D721Med (cell line): ENCODE data around the gene TMEM255B.

ENCODE experiments used
- DNase-seq: peaks from one replicate; pipeline ENCODE4 v3.0.0; 2011; ENCODE audit warnings: low spot score; ENCODE audit not compliant: insufficient read length
- FAIRE-seq: peaks from 2 replicates; lab custom pipeline; 2011; peaks lifted over from hg19 to GRCh38; lab: Jason Lieb, UNC
- TF ChIP-seq, protein P1 (sequence below): IDR thresholded peaks from 2 replicates; pipeline ENCODE4 v1.5.1; 2012; ENCODE audit warnings: mild to moderate bottlenecking, control low read depth; ENCODE audit not compliant: insufficient read depth; ENCODE audit errors: missing control alignments

The TMEM255B gene

DNA sequence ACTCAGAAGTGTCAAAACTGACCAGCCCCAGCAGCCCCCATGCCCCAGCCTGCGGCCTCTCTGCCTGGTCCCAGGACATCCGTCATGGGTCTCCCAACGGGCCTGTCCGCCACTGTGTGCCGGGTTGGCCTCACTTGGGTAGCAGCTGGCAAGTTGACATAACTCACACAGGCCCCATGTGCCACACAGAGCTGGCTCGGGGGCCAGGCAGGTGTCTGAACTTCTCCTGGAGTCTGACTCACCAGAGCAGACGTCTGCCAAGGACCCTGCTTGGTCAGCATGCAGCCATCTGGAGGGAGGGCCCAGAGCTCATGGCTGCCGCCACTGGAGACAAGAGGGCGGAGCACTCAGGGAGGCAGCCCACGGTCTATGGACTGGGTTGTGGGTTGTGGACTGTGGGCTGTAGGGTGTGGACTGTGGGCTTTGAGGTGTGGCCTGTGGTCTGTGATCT is 32.0 kb upstream of the TMEM255B start:
- DNase-seq, result no peak
- no peak for FAIRE-seq

DNA sequence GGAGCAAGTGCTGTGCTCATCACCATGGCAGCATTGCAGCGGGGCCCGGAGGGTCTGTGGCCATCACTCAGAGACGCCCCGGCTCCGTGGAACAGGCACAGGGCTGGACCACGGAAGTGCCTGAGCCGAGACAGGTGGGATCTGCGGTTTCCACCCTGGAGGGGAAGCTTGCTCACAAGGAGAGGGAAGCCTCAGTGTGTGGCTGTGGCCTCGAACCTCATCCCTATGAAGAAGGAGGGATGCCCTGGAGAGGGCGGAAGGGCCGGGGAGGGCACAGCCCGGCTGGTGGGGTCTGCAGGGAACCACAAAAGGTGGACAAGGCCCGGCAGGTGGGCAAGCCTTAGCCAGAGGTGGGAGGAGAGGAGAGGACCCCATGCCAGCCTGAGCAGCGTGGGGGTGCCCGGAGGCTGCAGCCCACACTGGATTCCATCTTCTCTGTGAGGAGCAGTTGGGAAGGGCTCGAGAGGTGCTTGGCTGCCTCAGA is 30.4 kb upstream of the TMEM255B start:
- TF ChIP-seq, protein P1, sequence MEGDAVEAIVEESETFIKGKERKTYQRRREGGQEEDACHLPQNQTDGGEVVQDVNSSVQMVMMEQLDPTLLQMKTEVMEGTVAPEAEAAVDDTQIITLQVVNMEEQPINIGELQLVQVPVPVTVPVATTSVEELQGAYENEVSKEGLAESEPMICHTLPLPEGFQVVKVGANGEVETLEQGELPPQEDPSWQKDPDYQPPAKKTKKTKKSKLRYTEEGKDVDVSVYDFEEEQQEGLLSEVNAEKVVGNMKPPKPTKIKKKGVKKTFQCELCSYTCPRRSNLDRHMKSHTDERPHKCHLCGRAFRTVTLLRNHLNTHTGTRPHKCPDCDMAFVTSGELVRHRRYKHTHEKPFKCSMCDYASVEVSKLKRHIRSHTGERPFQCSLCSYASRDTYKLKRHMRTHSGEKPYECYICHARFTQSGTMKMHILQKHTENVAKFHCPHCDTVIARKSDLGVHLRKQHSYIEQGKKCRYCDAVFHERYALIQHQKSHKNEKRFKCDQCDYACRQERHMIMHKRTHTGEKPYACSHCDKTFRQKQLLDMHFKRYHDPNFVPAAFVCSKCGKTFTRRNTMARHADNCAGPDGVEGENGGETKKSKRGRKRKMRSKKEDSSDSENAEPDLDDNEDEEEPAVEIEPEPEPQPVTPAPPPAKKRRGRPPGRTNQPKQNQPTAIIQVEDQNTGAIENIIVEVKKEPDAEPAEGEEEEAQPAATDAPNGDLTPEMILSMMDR, result no peak
- DNase-seq, result no peak
- no peak for FAIRE-seq

More for the DNA sequence above, 32.0 kb upstream of the TMEM255B start:
- TF ChIP-seq, protein P1, result no peak

DNA sequence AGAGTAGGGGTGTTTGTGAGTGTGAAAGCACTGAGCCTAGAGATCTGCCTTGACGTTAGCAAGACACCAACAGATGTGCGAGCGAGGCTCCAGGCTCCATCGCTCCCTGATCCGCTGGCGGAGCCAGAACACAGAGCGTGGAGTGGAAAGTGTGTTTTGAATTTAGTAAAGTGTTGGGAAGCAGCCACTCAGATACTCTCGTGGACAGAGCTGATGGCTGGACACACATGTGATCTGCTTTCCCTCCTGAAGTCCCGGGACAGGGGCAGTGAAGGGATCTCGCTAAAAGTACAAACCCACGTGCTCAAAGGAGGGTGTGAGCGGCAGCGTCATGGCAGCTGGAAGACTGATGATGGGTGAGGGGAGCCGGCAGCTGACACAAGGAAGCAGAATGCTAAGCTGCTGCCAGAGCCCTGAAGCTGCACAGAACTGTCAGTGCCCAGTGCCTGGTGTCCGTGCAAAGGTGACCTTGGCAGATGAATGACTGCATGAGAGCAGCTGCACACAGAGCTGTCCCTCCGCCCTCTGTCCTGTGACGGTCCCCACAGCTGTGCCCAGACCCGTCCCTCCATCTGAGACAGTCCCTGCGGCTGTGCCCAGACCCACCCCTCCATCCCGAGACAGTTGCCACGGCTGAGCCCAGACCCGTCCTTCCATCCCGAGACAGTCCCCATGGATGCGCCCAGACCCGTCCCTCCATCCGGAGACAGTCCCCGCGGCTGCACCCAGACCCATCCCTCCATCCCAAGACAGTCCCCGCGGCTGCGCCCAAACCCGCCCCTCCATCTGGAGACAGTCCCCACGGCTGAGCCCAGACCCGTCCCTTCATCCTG is 29.6 kb upstream of the TMEM255B start:
- FAIRE-seq (no peak), DNase-seq (no peak)
- TF ChIP-seq, protein P1, result no peak

DNA sequence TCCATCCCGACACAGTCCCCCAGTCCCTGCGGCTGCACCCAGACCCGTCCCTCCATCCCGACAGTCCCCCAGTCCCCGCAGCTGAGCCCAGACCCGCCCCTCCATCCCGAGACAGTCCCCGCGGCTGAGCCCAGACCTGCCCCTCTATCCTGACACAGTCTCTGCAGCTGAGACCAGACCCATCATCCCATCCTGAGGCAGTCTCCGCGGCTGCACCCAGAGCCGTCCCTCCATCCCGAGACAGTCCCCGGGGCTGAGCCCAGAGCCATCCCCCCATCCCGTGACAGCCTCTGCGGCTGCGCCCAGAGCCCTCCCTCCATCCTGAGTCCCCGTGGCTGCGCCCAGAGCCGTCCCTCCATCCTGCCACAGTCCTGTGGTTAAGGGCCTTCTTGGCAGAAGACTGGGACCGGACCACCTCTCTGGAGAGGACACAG is 28.8 kb upstream of the TMEM255B start:
- DNase-seq (no peak), FAIRE-seq (no peak)
- TF ChIP-seq, protein P1, result no peak

DNA sequence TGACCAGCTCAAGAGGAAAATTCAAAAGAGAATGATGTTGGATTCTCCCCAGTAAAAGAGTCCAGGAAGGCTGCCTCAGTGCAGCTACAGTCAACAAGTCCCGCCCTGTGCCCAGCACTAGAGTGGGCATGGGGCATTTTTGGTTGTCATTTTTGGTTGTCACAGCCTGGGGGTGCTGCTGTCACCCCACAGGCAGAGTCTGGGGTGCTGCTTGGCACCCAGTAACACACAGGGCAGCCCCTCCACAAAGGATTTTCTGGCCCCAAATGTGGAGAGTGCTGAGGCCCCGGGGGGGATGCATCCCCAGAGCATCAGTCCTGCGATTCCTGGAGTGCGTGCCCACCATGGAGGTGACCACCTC is 28.2 kb upstream of the TMEM255B start:
- FAIRE-seq (no peak), DNase-seq (no peak)
- TF ChIP-seq, protein P1, result no peak

DNA sequence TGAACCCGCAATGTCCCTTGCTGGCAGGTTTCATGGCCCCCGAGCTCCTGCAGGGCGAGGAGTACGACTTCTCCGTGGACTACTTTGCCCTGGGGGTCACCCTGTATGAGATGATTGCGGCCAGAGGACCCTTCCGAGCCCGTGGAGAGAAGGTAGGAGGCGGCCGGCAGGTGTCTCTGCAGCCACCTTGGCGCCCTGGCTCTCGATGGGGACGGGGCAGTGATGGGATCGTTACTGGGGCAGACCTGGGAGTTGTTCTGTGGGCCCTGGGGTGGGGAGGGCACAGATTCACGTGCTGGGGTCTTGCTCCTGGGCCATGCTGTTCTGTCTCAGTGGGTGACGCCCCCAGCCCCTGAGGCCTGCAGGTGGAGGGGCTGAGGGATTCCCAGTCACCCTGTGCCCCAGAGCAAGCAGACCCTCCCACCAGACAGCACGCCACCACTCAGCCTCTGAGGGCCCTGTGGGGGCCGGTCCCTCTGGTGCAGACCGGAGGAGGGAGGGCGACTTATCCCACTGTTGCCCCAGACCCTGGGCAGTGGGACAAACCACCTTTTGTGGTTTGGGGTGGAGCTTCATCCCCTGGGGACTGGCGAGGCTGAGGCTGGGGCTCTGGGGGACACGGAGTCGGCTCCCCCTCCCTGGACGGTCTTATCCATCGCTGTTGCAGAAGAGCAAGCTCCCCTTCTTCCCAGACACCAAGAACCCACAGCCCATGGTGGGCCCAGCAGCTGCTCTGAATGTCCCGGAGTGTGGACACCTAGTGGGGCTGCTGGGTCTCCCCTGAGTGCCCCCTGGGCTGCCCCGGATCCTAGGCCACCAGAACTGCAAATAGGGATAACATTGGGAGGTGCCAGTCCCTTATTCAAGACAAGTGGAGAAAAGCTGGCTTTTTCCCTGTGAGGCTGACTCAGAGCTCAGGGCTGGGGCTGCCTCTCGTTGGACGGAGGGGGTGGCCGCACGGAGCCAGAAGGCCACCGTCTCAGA is 27.5 kb upstream of the TMEM255B start:
- no peak for DNase-seq
- TF ChIP-seq, protein P1, result no peak
- no peak for FAIRE-seq
